ENCODE data around the gene RPL36A. TPM values are rescaled to one million over a fixed set of nuclear protein-coding genes. Genes with fewer than 3 reads are reported as not detected.

Gene RPL36A
- total and polyA plus RNA-seq, 2 of the 13 experiments (the other 11 are each of a cell fraction or from before 2014, with no cell fraction given), result 1,152 to 1,716 TPM

- Histone ChIP-seq H3K4me3 (replicated peaks in 1 of 3; ENCODE audit: insufficient read depth in 1 of 3, low read depth in 2 of 3, low read length in 3 of 3) (no peak overlapping the region), H3K27ac (ENCODE audit: extremely low read length, insufficient read depth, low read length) (no peak overlapping the region), H3K9me3 (ENCODE audit: low read length) (no peaks in the 10 kb centered on the region), H3K9ac (ENCODE audit: insufficient read depth, low read depth, low read length) (no peak overlapping the region), H3K27me3 (ENCODE audit: control insufficient read depth in 1 of 2, insufficient read depth in 2 of 2, low read length in 2 of 2) (no peaks in the 10 kb centered on the region), H3K79me2 (ENCODE audit: insufficient read depth, low read length) (no peaks in the 10 kb centered on the region), H4K20me1 (ENCODE audit: insufficient read depth, low read length) (no peaks in the 10 kb centered on the region), H3K4me2 (ENCODE audit: low read depth, low read length) (no peak overlapping the region), H3K36me3 (replicated peaks in 1 of 2; ENCODE audit: control insufficient read depth in 1 of 2, insufficient read depth in 2 of 2, low read length in 2 of 2) (no peaks in the 10 kb centered on the region), H2AFZ (ENCODE audit: low read length) (no peak overlapping the region), H3K4me1 (ENCODE audit: insufficient read depth, low read length) (no peaks in the 10 kb centered on the region)
- TF ChIP-seq ZNF292 (CRISPR knock-in tag; IDR thresholded peaks at IDR 0.05; ENCODE audit: borderline replicate concordance, low read depth) (no peak), ASH2L (IDR thresholded peaks at IDR 0.05; ENCODE audit: insufficient read length, low read depth, low read length) (no peak), BCL6 (CRISPR knock-in tag; IDR thresholded peaks at IDR 0.05) (no peak), TFDP2 (CRISPR knock-in tag; IDR thresholded peaks at IDR 0.05) (no peak), ZBTB3 (CRISPR knock-in tag; IDR thresholded peaks at IDR 0.05; ENCODE audit: borderline replicate concordance, low read depth) (no peak), ZNF484 (CRISPR knock-in tag; IDR thresholded peaks at IDR 0.05; ENCODE audit: borderline replicate concordance, low read depth) (no peak), ELF4 (CRISPR knock-in tag; IDR thresholded peaks at IDR 0.05; ENCODE audit: borderline replicate concordance) (no peak), ZBTB2 (CRISPR knock-in tag; IDR thresholded peaks at IDR 0.05; ENCODE audit: low read depth) (no peak), ARID3A (IDR thresholded peaks at IDR 0.05; ENCODE audit: low read depth, low read length) (no peak), ZNF264 (CRISPR knock-in tag; IDR thresholded peaks at IDR 0.05) (no peak), ZNF343 (CRISPR knock-in tag; IDR thresholded peaks at IDR 0.05) (no peak), U2AF1 (optimal IDR thresholded peaks at IDR 0.05; ENCODE audit: low read depth, low read length) (no peak), BRCA1 (CRISPR knock-in tag; IDR thresholded peaks at IDR 0.05) (no peak)
- intact Hi-C loops (cut with micrococcal nuclease; ENCODE audit: unreplicated experiment) (no loop called here), in situ Hi-C loops (cut with HindIII; ENCODE audit: extremely low pct_ligation_motif_present, low pct_unique_long_range_greater_than_20kb) (no loop called here)
- POLR2A ChIA-PET, result no interaction called here
- FAIRE-seq (no peak), ATAC-seq (no peak), DNase-seq (ENCODE audit: low spot score) (no peak)
- no TSS peak for BruUV-seq (replicated peaks)
- CTCF ChIA-PET (ENCODE audit: low intra/inter-chr PET ratio, low total read pairs), result no interaction called here
- WGBS (ENCODE audit: low lambda C conversion rate), result 100% methylated on average over 1 of the region's 7 CpGs
Measured at GRCh38 chrX:101360390-101360789, 30.4 kb upstream of the RPL36A start.
